ENCODE results near the gene RNU4-1. TPM values are rescaled to one million over a fixed set of nuclear protein-coding genes. Genes with fewer than 3 reads are reported as not detected.
A peak's percentile ranks its signal among the peaks of the same experiment; 100 is the strongest.

RNU4-1 gene
- total RNA-seq, 2 donors from 2014 or later: not detected

- H3K4me3 ChIP-seq: no peak within 1 kb of the TSS
- H3K36me3 ChIP-seq: no peaks in the 10 kb centered on the region
- DNase-seq (ENCODE audit: low spot score) (no peak), ATAC-seq (ENCODE audit: insufficient number of reproducible peaks, low FRiP score, low read depth) (no peak)
- TF ChIP-seq CTCF (IDR thresholded peaks at IDR 0.05): no peak
- no peaks in the 10 kb centered on the region for H3K9me3 ChIP-seq
- no peak within 1 kb of the TSS for H3K27ac ChIP-seq
- H3K4me1 ChIP-seq (ENCODE audit: control insufficient read depth in 1 of 2, low read depth in 2 of 2): no peaks in the 10 kb centered on the region
- no peaks in the 10 kb centered on the region for H3K27me3 ChIP-seq (replicated peaks; ENCODE audit: insufficient read depth)
Measured at GRCh38 chr12:120327593-120327992, 34.6 kb upstream of the RNU4-1 start, which contains the start of gene PLA2G1B. Gene PLA2G1B (minus strand): TSS chr12:120327779. CDS start chr12:120327753, 26 bp downstream.

- ATAC-seq (ENCODE audit: insufficient number of reproducible peaks, low FRiP score, low read depth) (no peak), DNase-seq (ENCODE audit: low spot score) (no peak)
- H3K4me3 ChIP-seq: no peak overlapping the region
- no peak for TF ChIP-seq CTCF (IDR thresholded peaks at IDR 0.05)
- no peaks in the 10 kb centered on the region for H3K27me3 ChIP-seq (replicated peaks; ENCODE audit: insufficient read depth)
- no peaks in the 10 kb centered on the region for H3K4me1 ChIP-seq (ENCODE audit: control insufficient read depth in 1 of 2, low read depth in 2 of 2)
- no peak overlapping the region for H3K27ac ChIP-seq
- no peaks in the 10 kb centered on the region for H3K36me3 ChIP-seq
- H3K9me3 ChIP-seq: no peaks in the 10 kb centered on the region
Measured at GRCh38 chr12:120324841-120325417, 31.9 kb upstream of the RNU4-1 start.

DNA sequence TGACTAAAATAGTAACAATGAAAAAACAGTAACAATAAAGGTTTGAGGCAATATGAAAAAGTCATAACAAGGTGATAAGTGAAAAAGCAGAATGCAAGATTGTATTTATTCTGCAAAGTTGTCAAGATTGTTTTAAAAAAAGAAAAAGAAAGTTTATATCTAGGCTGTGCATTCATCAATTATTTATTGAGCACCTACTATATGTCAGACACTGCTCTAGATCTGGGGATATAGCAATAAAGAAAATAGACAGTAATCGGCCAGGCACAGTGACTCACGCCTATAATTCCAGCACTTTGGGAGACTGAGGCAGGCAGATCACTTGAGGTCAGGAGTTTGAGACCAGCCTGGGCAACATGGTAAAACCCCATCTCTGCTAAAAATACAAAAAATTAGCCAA, 30.7 kb upstream of the RNU4-1 start:
- Histone ChIP-seq H3K4me3 (no peak overlapping the region), H3K4me1 (ENCODE audit: control insufficient read depth in 1 of 2, low read depth in 2 of 2) (no peaks in the 10 kb centered on the region), H3K9me3 (no peaks in the 10 kb centered on the region), H3K27ac (no peak overlapping the region), H3K36me3 (no peaks in the 10 kb centered on the region), H3K27me3 (replicated peaks; ENCODE audit: insufficient read depth) (no peaks in the 10 kb centered on the region)
- no peak for TF ChIP-seq CTCF (IDR thresholded peaks at IDR 0.05)
- ATAC-seq (ENCODE audit: insufficient number of reproducible peaks, low FRiP score, low read depth) (no peak), DNase-seq (ENCODE audit: low spot score) (no peak)

DNA sequence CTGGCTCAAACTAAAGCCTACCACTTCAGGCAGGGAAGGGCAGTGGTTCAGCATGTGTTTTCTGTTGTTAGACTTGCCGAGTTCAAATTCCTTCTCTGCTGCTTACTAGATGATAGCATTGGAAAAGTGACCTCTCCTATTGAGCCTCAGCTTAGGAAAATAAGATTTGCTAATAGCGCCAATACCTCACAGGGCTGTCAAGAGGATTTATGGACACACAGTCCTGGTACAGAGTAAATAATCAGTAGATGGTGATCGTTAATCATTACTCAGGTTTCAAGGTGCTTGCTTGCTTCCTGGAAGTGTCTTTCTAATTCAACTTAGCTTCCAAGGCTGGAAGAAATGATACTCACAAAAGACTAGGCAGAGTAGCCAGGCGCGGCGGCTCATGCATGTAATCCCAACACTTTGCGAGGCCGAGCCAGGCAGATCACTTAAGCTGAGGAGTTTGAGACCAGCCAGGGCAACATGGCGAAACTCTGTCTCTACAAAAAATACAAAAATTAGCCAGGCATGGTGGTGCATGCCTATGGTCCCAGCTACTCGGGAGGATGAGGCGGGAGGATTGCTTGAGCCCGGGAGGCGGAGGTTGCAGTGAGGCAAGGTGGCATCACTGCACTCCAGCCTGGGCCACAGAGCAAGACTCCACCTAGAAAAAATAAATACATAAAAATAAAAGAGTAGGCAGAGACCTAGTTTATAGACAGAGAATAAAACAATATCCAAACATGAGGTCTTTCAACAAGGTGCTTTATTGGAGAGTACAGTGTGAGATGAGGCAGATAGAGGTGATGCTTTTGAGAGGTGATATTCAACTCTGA, 28.6 kb upstream of the RNU4-1 start:
- Histone ChIP-seq H3K27me3 (replicated peaks; ENCODE audit: insufficient read depth) (no peaks in the 10 kb centered on the region), H3K36me3 (no peaks in the 10 kb centered on the region), H3K4me1 (ENCODE audit: control insufficient read depth in 1 of 2, low read depth in 2 of 2) (peaks cover 3 to 5% of the 10 kb centered on the region in 2 donors), H3K9me3 (no peaks in the 10 kb centered on the region), H3K27ac (no peak overlapping the region), H3K4me3 (no peak overlapping the region)
- TF ChIP-seq CTCF (IDR thresholded peaks at IDR 0.05): no peak
- DNase-seq (ENCODE audit: low spot score) (no peak), ATAC-seq (ENCODE audit: insufficient number of reproducible peaks, low FRiP score, low read depth) (no peak)

GRCh38 chr12:120317224-120318105, 24.4 kb upstream of the RNU4-1 start:
- Histone ChIP-seq H3K36me3 (no peaks in the 10 kb centered on the region), H3K9me3 (no peaks in the 10 kb centered on the region), H3K27me3 (replicated peaks; ENCODE audit: insufficient read depth) (no peaks in the 10 kb centered on the region), H3K4me3 (peak overlapping the region; percentile 79), H3K4me1 (ENCODE audit: control insufficient read depth in 1 of 2, low read depth in 2 of 2) (peaks cover 3 to 6% of the 10 kb centered on the region in 2 donors), H3K27ac (peak overlapping the region; percentile 62 to 70)
- ATAC-seq (ENCODE audit: insufficient number of reproducible peaks, low FRiP score, low read depth): peak; percentile 100
- DNase-seq (ENCODE audit: low spot score): peak; percentile 100
- peak; percentile 66 for TF ChIP-seq CTCF (IDR thresholded peaks at IDR 0.05)
